Body of pancreas (tissue), 4 donors: ENCODE measurements around the gene INPP5D.

ENCODE experiments used
- POLR2A ChIP-seq, 3 donors: fragments of 450-650 bp; IDR thresholded peaks; one replicate each; pipeline ENCODE4 v1.6.1; 2016; ENCODE audit warnings: antibody characterized with exemption in 3 of 3, mild to moderate bottlenecking in 2 of 3
- TF ChIP-seq, protein P1 (sequence below), 7 experiments: fragments of 450-650 bp in 4 of 7; fragments of 200-600 bp in 3 of 7; sonication (generic) in 3 of 7; IDR thresholded peaks; one replicate each; pipeline ENCODE4 v1.5.1; 2016 to 2019; ENCODE audit warnings: antibody characterized with exemption in 7 of 7

DNA sequence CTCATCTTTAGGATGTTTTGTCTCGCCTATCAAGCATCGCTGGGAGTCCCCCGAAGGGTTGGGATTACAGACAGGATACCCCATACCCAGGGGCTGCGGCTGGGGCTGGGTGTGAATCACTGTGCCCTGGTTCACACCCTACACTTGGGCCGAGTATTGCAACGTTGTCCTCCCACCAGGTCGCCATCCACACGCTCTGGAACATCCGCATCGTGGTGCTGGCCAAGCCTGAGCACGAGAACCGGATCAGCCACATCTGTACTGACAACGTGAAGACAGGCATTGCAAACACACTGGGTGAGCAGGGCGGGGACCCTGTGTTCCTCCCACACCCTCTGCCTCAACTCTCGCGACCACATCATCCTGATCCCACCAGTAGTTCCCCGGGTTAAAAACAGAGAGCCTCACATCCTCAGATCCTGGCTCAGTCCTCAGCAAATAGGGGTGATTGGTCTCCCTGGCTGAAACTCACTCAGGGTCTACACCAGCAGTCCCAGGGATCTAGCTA is 104.0 kb downstream of the INPP5D start:
- no peak for TF ChIP-seq POLR2A (IDR thresholded peaks at IDR 0.05)
- TF ChIP-seq, protein P1, sequence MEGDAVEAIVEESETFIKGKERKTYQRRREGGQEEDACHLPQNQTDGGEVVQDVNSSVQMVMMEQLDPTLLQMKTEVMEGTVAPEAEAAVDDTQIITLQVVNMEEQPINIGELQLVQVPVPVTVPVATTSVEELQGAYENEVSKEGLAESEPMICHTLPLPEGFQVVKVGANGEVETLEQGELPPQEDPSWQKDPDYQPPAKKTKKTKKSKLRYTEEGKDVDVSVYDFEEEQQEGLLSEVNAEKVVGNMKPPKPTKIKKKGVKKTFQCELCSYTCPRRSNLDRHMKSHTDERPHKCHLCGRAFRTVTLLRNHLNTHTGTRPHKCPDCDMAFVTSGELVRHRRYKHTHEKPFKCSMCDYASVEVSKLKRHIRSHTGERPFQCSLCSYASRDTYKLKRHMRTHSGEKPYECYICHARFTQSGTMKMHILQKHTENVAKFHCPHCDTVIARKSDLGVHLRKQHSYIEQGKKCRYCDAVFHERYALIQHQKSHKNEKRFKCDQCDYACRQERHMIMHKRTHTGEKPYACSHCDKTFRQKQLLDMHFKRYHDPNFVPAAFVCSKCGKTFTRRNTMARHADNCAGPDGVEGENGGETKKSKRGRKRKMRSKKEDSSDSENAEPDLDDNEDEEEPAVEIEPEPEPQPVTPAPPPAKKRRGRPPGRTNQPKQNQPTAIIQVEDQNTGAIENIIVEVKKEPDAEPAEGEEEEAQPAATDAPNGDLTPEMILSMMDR (IDR thresholded peaks at IDR 0.05): no peak
